Liver (tissue), 3 donors: Measurements from ENCODE around the gene RAB6B.

Experiments used
- CTCF ChIP-seq: fragments of 150-350 bp; IDR thresholded peaks from 2 replicates; pipeline ENCODE4 v1.5.1; 2017; ENCODE audit warnings: improper control_type of control experiment, low read depth, low read length; ENCODE audit not compliant: missing input control
- GABPA ChIP-seq, 2 donors: IDR thresholded peaks in 1 of 2; conservative IDR thresholded peaks in 1 of 2; 2 replicates each; pipeline ENCODE4 v1.6.1; 2016; ENCODE audit warnings: antibody characterized with exemption in 2 of 2, mild to moderate bottlenecking in 1 of 2, moderate library complexity in 1 of 2
- JUND ChIP-seq, 2 donors: IDR thresholded peaks; 2 replicates each; pipeline ENCODE4 v1.6.1; 2016; ENCODE audit warnings: antibody characterized with exemption in 2 of 2
- MAX ChIP-seq: IDR thresholded peaks from 2 replicates; pipeline ENCODE4 v1.6.1; 2016; ENCODE audit warnings: antibody characterized with exemption
- REST ChIP-seq: IDR thresholded peaks from 2 replicates; pipeline ENCODE4 v1.6.1; 2016; ENCODE audit warnings: antibody characterized with exemption, mild to moderate bottlenecking
- RXRA ChIP-seq, 2 donors: IDR thresholded peaks; 2 replicates each; pipeline ENCODE4 v1.6.1; 2017 to 2018; ENCODE audit warnings: antibody characterized with exemption in 2 of 2, mild to moderate bottlenecking in 1 of 2
- SP1 ChIP-seq: IDR thresholded peaks from 2 replicates; pipeline ENCODE4 v1.6.1; 2018; ENCODE audit warnings: antibody characterized with exemption, mild to moderate bottlenecking
- YY1 ChIP-seq: IDR thresholded peaks from 2 replicates; pipeline ENCODE4 v1.6.1; 2016; ENCODE audit warnings: antibody characterized with exemption, mild to moderate bottlenecking
- donor health status: healthy.
- donor health status: healthy.

GRCh38 chr3:133849346-133849745 lies 46.3 kb downstream of the RAB6B start:
- no peak for TF ChIP-seq CTCF
- no peak for TF ChIP-seq RXRA (IDR thresholded peaks at IDR 0.05)
- no peak for TF ChIP-seq REST
- no peak for TF ChIP-seq YY1
- no peak for TF ChIP-seq MAX
- TF ChIP-seq JUND (IDR thresholded peaks at IDR 0.05), result no peak
- no peak for TF ChIP-seq SP1
- no peak for TF ChIP-seq GABPA (IDR thresholded peaks at IDR 0.05 in 1 of 2, conservative IDR thresholded peaks at IDR 0.05 in 1 of 2)
